AG09319 (cell line): Measurements from ENCODE around the gene TICRR.

Experiments used
- DNase-seq: peaks from one replicate; pipeline ENCODE4 v3.0.0-alpha.2; 2010; ENCODE audit warnings: low read depth; ENCODE audit errors: extremely low read depth
- TF ChIP-seq, protein P1 (sequence below): IDR thresholded peaks from 2 replicates; pipeline ENCODE4 v1.5.1; 2011; ENCODE audit warnings: low read depth, mild to moderate bottlenecking, inconsistent platforms, low read length, moderate library complexity

TICRR gene

DNA sequence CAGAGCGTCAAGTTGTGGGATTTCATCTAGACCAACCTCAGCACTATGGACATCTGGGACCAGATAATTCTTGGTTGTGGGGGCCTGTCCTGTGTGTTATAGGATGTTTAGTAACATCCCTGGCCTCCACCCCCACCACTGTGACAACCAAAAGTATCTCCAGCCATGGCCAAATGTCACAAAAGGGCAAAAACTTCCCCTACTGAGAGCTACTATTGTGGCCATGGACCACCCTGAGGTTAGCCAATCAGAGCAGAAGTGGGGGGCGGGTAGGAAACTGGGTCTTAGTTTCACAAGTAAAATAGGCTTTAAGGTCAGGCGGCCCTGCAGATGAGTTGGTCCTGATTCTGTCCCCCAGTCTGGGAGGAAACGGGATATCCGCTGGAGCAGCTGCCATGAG, 54.6 kb downstream of the TICRR start:
- TF ChIP-seq, protein P1, sequence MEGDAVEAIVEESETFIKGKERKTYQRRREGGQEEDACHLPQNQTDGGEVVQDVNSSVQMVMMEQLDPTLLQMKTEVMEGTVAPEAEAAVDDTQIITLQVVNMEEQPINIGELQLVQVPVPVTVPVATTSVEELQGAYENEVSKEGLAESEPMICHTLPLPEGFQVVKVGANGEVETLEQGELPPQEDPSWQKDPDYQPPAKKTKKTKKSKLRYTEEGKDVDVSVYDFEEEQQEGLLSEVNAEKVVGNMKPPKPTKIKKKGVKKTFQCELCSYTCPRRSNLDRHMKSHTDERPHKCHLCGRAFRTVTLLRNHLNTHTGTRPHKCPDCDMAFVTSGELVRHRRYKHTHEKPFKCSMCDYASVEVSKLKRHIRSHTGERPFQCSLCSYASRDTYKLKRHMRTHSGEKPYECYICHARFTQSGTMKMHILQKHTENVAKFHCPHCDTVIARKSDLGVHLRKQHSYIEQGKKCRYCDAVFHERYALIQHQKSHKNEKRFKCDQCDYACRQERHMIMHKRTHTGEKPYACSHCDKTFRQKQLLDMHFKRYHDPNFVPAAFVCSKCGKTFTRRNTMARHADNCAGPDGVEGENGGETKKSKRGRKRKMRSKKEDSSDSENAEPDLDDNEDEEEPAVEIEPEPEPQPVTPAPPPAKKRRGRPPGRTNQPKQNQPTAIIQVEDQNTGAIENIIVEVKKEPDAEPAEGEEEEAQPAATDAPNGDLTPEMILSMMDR: no peak
- DNase-seq: no peak

DNA sequence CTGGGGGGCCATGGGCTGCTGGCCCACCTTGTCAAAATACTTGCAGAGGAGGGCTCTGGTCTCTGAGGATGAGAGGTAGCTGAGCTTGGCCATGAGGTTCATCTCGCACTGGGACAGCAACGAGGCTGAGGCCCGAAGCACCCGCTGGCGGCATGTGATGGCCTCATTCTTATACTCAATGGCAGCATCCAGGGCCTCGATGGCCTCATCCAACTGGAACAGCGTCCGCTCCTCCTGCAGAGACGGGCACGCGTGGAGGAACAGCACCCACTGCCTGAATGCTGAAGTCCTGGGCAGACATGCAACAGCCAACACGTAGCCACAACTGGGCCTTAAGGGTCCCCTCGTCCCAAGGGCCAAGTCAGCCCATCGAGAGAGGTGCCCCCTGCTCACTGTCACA, 55.0 kb downstream of the TICRR start:
- TF ChIP-seq, protein P1: no peak
- no peak for DNase-seq

DNA sequence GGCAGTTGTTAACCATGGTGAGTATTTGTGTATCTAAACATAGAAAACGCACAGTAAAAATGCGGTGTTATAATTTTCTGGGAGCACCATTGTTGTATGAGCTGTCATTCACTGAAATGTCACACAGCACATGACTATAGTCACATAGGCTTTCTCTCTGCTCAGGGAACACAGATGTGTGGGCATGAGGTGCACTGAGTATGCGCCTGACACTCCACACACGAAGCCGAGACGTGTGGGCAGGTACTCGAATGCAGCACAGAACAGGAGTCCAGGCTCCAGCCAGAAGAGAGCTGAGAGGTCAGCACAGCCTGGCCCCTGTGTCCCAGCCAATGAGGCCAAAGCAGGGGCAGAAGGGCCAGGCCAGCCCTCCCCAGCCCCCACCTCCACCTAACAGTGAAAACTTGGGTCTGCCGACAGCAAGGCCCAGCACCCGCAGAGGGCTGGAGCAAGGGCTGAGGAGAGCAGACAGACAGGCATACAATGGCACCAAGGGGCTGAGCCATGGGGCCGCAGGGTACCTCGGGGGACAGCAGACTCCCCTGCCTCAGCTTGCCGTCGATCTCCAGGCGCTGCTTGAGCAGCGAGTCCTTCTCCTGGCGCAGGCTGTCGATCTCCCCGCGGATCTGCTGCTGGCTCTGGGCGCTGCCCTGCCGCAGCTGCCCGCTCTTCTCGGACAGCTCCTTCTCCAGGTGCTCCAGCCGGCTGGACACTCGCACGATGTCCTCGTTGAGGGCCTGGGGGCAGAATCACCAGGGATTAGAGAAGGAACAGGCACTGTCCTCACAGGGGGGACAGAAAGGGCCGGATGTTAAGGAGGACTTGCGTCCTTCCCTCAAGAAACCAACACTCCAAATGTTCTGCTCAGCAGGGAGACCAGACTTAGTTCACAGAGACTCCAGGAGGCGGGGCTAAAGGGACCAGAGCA, 56.0 kb downstream of the TICRR start:
- TF ChIP-seq, protein P1: no peak
- no peak for DNase-seq

DNA sequence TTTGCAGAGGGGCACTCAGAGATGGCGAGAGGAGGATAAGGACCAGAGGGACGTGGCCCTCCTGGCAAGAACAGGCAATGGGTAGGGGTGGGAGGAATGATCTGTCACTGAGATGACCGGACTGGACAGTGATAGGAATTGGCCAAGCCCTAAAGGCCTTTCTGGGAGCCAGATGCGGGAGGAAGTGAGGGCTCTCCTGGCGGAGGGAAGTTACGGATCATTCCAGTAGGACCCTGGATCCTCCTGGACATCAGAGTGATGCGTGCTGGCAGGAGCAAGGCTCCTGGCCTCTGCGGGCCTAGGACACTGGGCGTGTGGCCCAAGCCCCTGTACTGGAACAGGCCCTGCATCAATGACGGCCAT, 56.6 kb downstream of the TICRR start:
- no peak for DNase-seq
- TF ChIP-seq, protein P1: no peak

DNA sequence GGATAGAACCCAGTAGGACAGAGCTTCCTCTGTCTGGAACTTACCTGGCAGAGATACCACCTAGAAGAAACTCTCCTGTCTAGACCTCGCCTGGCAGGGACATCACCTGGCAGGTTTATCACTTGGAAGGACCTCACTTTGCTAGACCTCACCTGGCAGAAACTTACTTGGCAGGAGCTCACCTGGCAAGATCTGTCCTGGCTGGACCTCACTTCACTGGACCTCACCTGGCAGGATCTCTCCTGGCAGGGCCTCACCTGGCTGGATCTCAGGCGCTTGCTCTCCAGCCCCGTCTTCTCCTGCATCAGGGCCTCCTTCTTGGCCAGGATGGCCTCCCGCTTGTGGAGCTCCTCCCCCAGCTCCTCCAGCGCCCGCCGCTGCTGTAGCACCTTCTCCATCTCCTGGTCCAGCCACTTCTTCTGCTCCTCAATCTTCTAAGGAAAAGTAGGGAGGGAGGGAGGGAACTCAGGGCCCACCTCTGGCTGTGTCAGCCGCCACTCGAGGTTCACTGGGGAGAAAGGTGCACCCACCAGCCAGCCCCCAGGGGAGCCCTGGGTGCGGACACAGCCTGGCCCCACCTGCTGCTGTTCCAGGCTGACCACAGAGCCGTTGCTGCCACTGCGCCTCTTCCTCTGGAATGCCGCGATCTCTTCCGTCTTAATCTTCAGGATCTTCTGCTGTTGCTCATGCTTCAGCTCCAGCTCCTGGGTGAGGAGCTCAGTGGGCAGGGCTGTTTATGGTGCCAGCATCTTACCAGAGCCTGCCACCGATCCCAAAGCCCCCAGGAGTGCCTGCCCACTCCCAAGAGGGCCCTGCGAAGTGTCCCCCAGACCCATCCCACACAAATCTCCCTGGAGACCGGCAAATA, 57.5 kb downstream of the TICRR start:
- TF ChIP-seq, protein P1: no peak
- no peak for DNase-seq

DNA sequence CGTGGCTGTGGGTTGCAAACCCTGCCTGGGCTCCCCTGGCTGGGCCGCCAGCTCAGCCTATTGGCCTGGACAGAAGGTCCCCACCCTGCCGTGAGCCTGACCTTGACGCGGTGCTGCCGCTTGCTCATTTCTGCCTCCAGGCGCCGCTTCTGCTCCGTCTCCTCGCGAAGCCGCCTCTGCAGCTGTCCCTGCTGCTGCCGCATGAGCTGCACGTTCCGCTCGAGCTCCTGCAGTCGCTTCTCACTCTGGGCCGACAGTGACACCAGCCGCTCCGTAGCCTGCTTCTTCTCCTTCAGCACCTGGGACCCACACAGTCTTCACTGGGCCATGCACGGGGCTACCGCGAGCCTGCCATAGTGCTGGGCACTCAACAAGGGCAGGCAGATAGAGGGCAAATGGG, 58.3 kb downstream of the TICRR start:
- DNase-seq: no peak
- TF ChIP-seq, protein P1: no peak

DNA sequence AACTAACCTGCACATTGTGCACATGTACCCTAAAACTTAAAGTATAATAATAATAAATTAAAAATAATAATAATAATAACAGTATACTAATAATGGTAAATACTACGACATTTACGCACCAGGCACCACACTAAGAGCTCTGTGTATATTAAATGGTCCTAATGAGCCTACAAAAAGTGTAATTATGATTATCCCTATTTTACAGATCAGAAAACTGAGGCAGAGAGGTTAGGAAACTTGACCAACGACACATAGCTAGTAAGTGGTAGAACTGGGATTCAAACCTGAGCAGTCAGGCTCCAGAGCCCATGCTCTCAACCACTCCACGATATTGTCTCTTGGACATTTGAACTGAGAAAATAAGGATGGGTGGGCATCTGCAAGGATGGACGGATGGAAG, 65.0 kb downstream of the TICRR start:
- TF ChIP-seq, protein P1: no peak

More for the DNA sequence above, 65.0 kb downstream of the TICRR start:
- no peak for DNase-seq
